Endothelial cell of umbilical vein (primary cell): ENCODE measurements around the gene SRGAP1. TPM values are rescaled to one million over a fixed set of nuclear protein-coding genes. Genes with fewer than 3 reads are reported as not detected.

Experiments
- BruUV-seq: library from RNA; stranded (reverse); fragments of 400-500 nt; replicated peaks from 2 replicates; lab custom pipeline; 2021; lab: Mats Ljungman, UMichigan
- CTCF ChIA-PET: fragments of 300-600, 350-600 bp; sonication (Branson Sonifier 250); formaldehyde crosslinking; loops from one replicate; lab custom pipeline; 2021; ENCODE audit warnings: antibody characterized with exemption, inconsistent platforms; lab: Charles Lee
- POLR2A ChIA-PET: fragments of 300-600, 350-600 bp; sonication (Branson Sonifier 250); formaldehyde crosslinking; loops from one replicate; lab custom pipeline; 2021; ENCODE audit warnings: antibody characterized with exemption, inconsistent platforms; lab: Charles Lee
- DNase-seq: peaks from one replicate; pipeline ENCODE4 v3.0.0-alpha.2; 2011; ENCODE audit warnings: low read depth, low spot score
- FAIRE-seq: peaks from 2 replicates; lab custom pipeline; 2011; peaks lifted over from hg19 to GRCh38; lab: Jason Lieb, UNC
- H2AFZ ChIP-seq: 2 replicates; pipeline ENCODE4 v1.6.0; 2012; ENCODE audit warnings: low read depth, low read length, control low read depth, inconsistent platforms
- H3K27ac ChIP-seq: 2 replicates; pipeline ENCODE4 v1.5.1; 2011; ENCODE audit warnings: low read depth, mild to moderate bottlenecking, control low read depth, low read length, moderate library complexity; ENCODE audit not compliant: insufficient read depth
- H3K27me3 ChIP-seq, 2 experiments: 2 replicates each; pipeline versions ENCODE4 v1.6.0 to v1.6.1; 2011; ENCODE audit warnings: low read length in 2 of 2, mixed read lengths in 1 of 2; ENCODE audit not compliant: control insufficient read depth in 2 of 2, insufficient read depth in 2 of 2
- H3K36me3 ChIP-seq, 2 experiments: 2 replicates in 1 of 2; 3 replicates in 1 of 2; pipeline ENCODE4 v1.5.1; 2011; ENCODE audit warnings: low read length in 2 of 2, mild to moderate bottlenecking in 1 of 2, moderate library complexity in 1 of 2; ENCODE audit not compliant: control insufficient read depth in 2 of 2, insufficient read depth in 2 of 2; ENCODE audit errors: extremely low read depth in 1 of 2
- H3K4me1 ChIP-seq: 3 replicates; pipeline ENCODE4 v1.5.1; 2011; ENCODE audit warnings: mild to moderate bottlenecking, low read length; ENCODE audit not compliant: control insufficient read depth, insufficient read depth; ENCODE audit errors: extremely low read depth
- H3K4me2 ChIP-seq: 2 replicates; pipeline ENCODE4 v1.6.1; 2011; ENCODE audit warnings: low read length, control low read depth, mixed read lengths; ENCODE audit not compliant: insufficient read depth
- H3K4me3 ChIP-seq, 3 experiments: fragments of 200-600 bp in 1 of 3; sonication (generic), shearing (Covaris generic) in 1 of 3; replicated peaks in 1 of 3; 2 replicates each; pipeline ENCODE4 v1.5.1; 2011 to 2016; ENCODE audit warnings: control low read depth in 3 of 3, low read length in 3 of 3, mild to moderate bottlenecking in 2 of 3, inconsistent platforms in 1 of 3, low read depth in 1 of 3, moderate library complexity in 1 of 3; ENCODE audit not compliant: insufficient read depth in 1 of 3
- H3K79me2 ChIP-seq: 2 replicates; pipeline ENCODE4 v1.6.0; 2012; ENCODE audit warnings: low read length, inconsistent platforms; ENCODE audit not compliant: control insufficient read depth, insufficient read depth
- H3K9ac ChIP-seq: replicated peaks from 2 replicates; pipeline ENCODE3; 2011; ENCODE audit warnings: low read length, control low read depth; ENCODE audit not compliant: insufficient read depth; ENCODE audit errors: extremely low read depth
- H3K9me1 ChIP-seq: replicated peaks from 3 replicates; pipeline ENCODE4 v1.6.0; 2011; ENCODE audit warnings: mild to moderate bottlenecking, low read length; ENCODE audit not compliant: control insufficient read depth, insufficient read depth; ENCODE audit errors: extremely low read depth
- H3K9me3 ChIP-seq: replicated peaks from 2 replicates; pipeline ENCODE4 v1.5.1; 2012; ENCODE audit warnings: low read length, inconsistent platforms; ENCODE audit not compliant: control insufficient read depth, insufficient read depth
- H4K20me1 ChIP-seq: replicated peaks from 2 replicates; pipeline ENCODE3; 2011; ENCODE audit warnings: mild to moderate bottlenecking, low read length; ENCODE audit not compliant: control insufficient read depth, insufficient read depth; ENCODE audit errors: extremely low read depth
- EZH2 ChIP-seq: IDR thresholded peaks from 2 replicates; pipeline ENCODE4 v1.6.1; 2012; ENCODE audit warnings: borderline replicate concordance, low read depth, mild to moderate bottlenecking, moderate library complexity, low read length, inconsistent platforms; ENCODE audit not compliant: severe bottlenecking
- FOS ChIP-seq: IDR thresholded peaks from 2 replicates; pipeline ENCODE4 v1.6.1; 2011; ENCODE audit warnings: mild to moderate bottlenecking, low read length, moderate library complexity, borderline replicate concordance; ENCODE audit not compliant: insufficient read depth
- GATA2 ChIP-seq: IDR thresholded peaks from 2 replicates; pipeline ENCODE4 v1.7.0; 2011; ENCODE audit warnings: low read depth, mild to moderate bottlenecking, moderate library complexity, mixed read lengths, low read length; ENCODE audit not compliant: insufficient read length, insufficient read depth
- JUN ChIP-seq: IDR thresholded peaks from 2 replicates; pipeline ENCODE4 v1.6.1; 2011; ENCODE audit warnings: borderline replicate concordance, low read depth; ENCODE audit not compliant: insufficient read length, insufficient read depth
- MYC ChIP-seq: IDR thresholded peaks from one replicate; pipeline ENCODE4 v1.6.1; 2011; ENCODE audit warnings: mild to moderate bottlenecking, low read depth, low read length
- POLR2A ChIP-seq: IDR thresholded peaks from 2 replicates; pipeline ENCODE4 v1.6.1; 2012; ENCODE audit warnings: low read depth, mild to moderate bottlenecking, control low read depth, low read length
- POLR2AphosphoS5 ChIP-seq: IDR thresholded peaks from 2 replicates; pipeline ENCODE4 v1.6.1; 2012; ENCODE audit warnings: low read depth, mild to moderate bottlenecking, control low read depth, low read length, moderate library complexity; ENCODE audit not compliant: insufficient read depth
- dilution Hi-C: fragments of 300-500 bp; cut with MboI; formaldehyde crosslinking; loops from one replicate; pipeline ENCODE4 v1.15.0; 2019; ENCODE audit warnings: low sequenced_read_pairs; ENCODE audit not compliant: extremely low pct_ligation_motif_present
- intact Hi-C: fragments of 100-400 bp; cut with micrococcal nuclease; formaldehyde crosslinking; loops from one replicate; pipeline ENCODE4 v1.10.0; 2022
- polyA plus RNA-seq, 4 experiments: library from polyadenylated mRNA; depleted of rRNA in 3 of 4; stranded (reverse) in 3 of 4; unstranded in 1 of 4; fragments of >200 nt; gene quantifications; 2 replicates each; pipeline versions ENCODE4 v1.2.1 to v1.2.3, GENCODE V29; 2011 to 2012; ENCODE audit warnings: missing spikeins in 1 of 4
- total RNA-seq: library from RNA; stranded (reverse); gene quantifications from 2 replicates; pipeline ENCODE4 v1.2.3, GENCODE V29; 2021
- TF ChIP-seq, protein P1 (sequence below), 2 donors: IDR thresholded peaks; 1 replicate in 1 of 2; 2 replicates in 1 of 2; pipeline ENCODE4 v1.5.1; 2011; ENCODE audit warnings: low read length in 2 of 2, mild to moderate bottlenecking in 2 of 2, moderate library complexity in 2 of 2, control low read depth in 1 of 2, inconsistent platforms in 1 of 2, low read depth in 1 of 2; ENCODE audit not compliant: insufficient read depth in 1 of 2; ENCODE audit errors: extremely low read depth in 1 of 2
- TF ChIP-seq, protein P2 (sequence below): IDR thresholded peaks from 2 replicates; pipeline ENCODE4 v1.6.1; 2011; ENCODE audit not compliant: insufficient read depth, insufficient read length

The SRGAP1 gene
- total and polyA plus RNA-seq, 2 donors (not counting 3 experiments of a cell fraction or from before 2014, with no cell fraction given) = 4.9 to 16.3 TPM

DNA sequence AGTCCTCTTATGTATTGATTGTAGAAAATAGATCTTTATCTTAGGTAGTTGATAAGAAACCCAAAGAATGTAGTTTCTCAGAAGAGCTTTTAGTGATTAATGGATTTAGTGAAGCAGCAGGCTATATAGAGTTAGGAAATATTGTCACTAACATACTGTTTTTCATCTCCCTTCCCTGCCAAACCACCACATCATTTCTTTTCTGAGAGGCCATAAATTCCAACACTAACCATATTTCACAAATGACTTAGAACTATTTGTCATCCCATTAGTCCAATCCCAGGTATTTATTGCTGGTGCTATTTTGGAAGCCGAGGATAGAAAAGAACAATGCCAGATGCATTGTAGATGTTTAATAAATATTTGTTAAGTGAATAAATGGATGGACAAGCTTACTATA, 191.9 kb downstream of the SRGAP1 start:
- no peak for FAIRE-seq
- no peak overlapping the region for H3K27ac ChIP-seq

More for the DNA sequence above, 191.9 kb downstream of the SRGAP1 start:
- no peak for DNase-seq
- CTCF ChIA-PET = interaction anchor here (1.2 to 1.8 kb wide), 2 partner anchors 9 to 192 kb away, joined by 4 to 5 read pairs; partner anchors contain the start of gene SRGAP1
- intact Hi-C loops = no loop called here
- H3K27me3 ChIP-seq = no peaks in the 10 kb centered on the region
- no peak overlapping the region for H3K4me3 ChIP-seq
- no peaks in the 10 kb centered on the region for H3K9me3 ChIP-seq
- H3K79me2 ChIP-seq = no peaks in the 10 kb centered on the region
- no TSS peak for BruUV-seq
- no peak overlapping the region for H2AFZ ChIP-seq
- H3K4me1 ChIP-seq = peaks cover 14% of the 10 kb centered on the region
- no peak overlapping the region for H3K9ac ChIP-seq
- TF ChIP-seq MYC = no peak
- TF ChIP-seq, protein P1, sequence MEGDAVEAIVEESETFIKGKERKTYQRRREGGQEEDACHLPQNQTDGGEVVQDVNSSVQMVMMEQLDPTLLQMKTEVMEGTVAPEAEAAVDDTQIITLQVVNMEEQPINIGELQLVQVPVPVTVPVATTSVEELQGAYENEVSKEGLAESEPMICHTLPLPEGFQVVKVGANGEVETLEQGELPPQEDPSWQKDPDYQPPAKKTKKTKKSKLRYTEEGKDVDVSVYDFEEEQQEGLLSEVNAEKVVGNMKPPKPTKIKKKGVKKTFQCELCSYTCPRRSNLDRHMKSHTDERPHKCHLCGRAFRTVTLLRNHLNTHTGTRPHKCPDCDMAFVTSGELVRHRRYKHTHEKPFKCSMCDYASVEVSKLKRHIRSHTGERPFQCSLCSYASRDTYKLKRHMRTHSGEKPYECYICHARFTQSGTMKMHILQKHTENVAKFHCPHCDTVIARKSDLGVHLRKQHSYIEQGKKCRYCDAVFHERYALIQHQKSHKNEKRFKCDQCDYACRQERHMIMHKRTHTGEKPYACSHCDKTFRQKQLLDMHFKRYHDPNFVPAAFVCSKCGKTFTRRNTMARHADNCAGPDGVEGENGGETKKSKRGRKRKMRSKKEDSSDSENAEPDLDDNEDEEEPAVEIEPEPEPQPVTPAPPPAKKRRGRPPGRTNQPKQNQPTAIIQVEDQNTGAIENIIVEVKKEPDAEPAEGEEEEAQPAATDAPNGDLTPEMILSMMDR (IDR thresholded peaks at IDR 0.05; ENCODE audit: extremely low read depth in 1 of 2, insufficient read depth in 1 of 2, low read depth in 1 of 2, low read length in 2 of 2) = no peak
- TF ChIP-seq JUN = no peak
- TF ChIP-seq GATA2 = no peak
- TF ChIP-seq, protein P2, sequence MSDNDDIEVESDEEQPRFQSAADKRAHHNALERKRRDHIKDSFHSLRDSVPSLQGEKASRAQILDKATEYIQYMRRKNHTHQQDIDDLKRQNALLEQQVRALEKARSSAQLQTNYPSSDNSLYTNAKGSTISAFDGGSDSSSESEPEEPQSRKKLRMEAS = no peak
- no peak for TF ChIP-seq POLR2A
- no peak for TF ChIP-seq FOS
- no peak for TF ChIP-seq POLR2AphosphoS5
- no peak for TF ChIP-seq EZH2
- POLR2A ChIA-PET = no interaction called here
- no peaks in the 10 kb centered on the region for H3K9me1 ChIP-seq
- no peaks in the 10 kb centered on the region for H4K20me1 ChIP-seq
- H3K4me2 ChIP-seq = no peak overlapping the region
- dilution Hi-C loops = no loop called here
- H3K36me3 ChIP-seq = no peaks in the 10 kb centered on the region
